A549 (cell line): Measurements from ENCODE around the gene WDR48. TPM values are rescaled to one million over a fixed set of nuclear protein-coding genes. Genes with fewer than 3 reads are reported as not detected.
"Not testable (repeated sequence)": the region's sequence is repeated elsewhere in the genome, so short reads cannot be mapped to it uniquely, and the experiment has no call there.

Experiments
- ATAC-seq, 2 experiments: fragments of 200-7000 bp in 1 of 2; fragments of >200 bp in 1 of 2; cut with Nextera tagmentation in 1 of 2; cut with Tn5 transposase in 1 of 2; 3 replicates each; pipeline versions ENCODE4 v1.8.0 to v1.9.1; 2018 to 2020; ENCODE audit warnings: mild to moderate bottlenecking in 1 of 2, moderate library complexity in 1 of 2
- CTCF ChIA-PET: fragments of 300-600 bp; sonication (Branson Sonifier 250); formaldehyde crosslinking; extraction: SDS; loops from one replicate; lab custom pipeline; 2021; ENCODE audit warnings: antibody characterized with exemption, inconsistent platforms; lab: Yijun Ruan, JAX
- POLR2A ChIA-PET: fragments of 350-600 bp; formaldehyde crosslinking; extraction: SDS; loops from one replicate; lab custom pipeline; 2021; ENCODE audit warnings: antibody characterized with exemption, inconsistent platforms; lab: Yijun Ruan, JAX
- DNase-seq, 2 experiments: peaks; one replicate each; pipeline versions ENCODE4 v3.0.0 to v3.0.0-alpha.2; 2011 to 2016; ENCODE audit warnings: low read depth in 1 of 2, low spot score in 1 of 2
- FAIRE-seq: peaks from 2 replicates; lab custom pipeline; 2011; peaks lifted over from hg19 to GRCh38; lab: Jason Lieb, UNC
- H3K27ac ChIP-seq, 2 experiments: fragments of >200 bp; sonication (Bioruptor Twin); formaldehyde crosslinking; 3 replicates each; pipeline ENCODE4 v1.5.1; 2016 to 2017
- H3K4me1 ChIP-seq: fragments of >200 bp; sonication (Bioruptor Twin); formaldehyde crosslinking; 3 replicates; pipeline ENCODE4 v1.6.1; 2016
- H3K4me2 ChIP-seq: fragments of >200 bp; sonication (Bioruptor Twin); formaldehyde crosslinking; 3 replicates; pipeline ENCODE4 v1.6.1; 2016
- H3K4me3 ChIP-seq: fragments of >200 bp; sonication (Bioruptor Twin); formaldehyde crosslinking; 3 replicates; pipeline ENCODE4 v1.5.1; 2016
- H3K9me3 ChIP-seq: fragments of >200 bp; sonication (Bioruptor Twin); formaldehyde crosslinking; 3 replicates; pipeline ENCODE4 v1.6.1; 2016
- CHD2 ChIP-seq: fragments of 150-350 bp; IDR thresholded peaks from 2 replicates; pipeline ENCODE4 v1.6.1; 2014; ENCODE audit warnings: low read length; ENCODE audit not compliant: partially characterized antibody
- CHD4 ChIP-seq: fragments of 200-600 bp; sonication (generic); IDR thresholded peaks from 2 replicates; pipeline ENCODE4 v1.6.1; 2016; ENCODE audit warnings: antibody characterized with exemption, mild to moderate bottlenecking, borderline replicate concordance
- EP300 ChIP-seq, 2 experiments: fragments of >200 bp; sonication (Bioruptor Twin); formaldehyde crosslinking; IDR thresholded peaks; 2 replicates in 1 of 2; 3 replicates in 1 of 2; pipeline ENCODE4 v1.6.1; 2016 to 2017
- GATA3 ChIP-seq: IDR thresholded peaks from 2 replicates; pipeline ENCODE4 v1.6.1; 2012; ENCODE audit warnings: borderline replicate concordance
- HEYL ChIP-seq: fragments of 250-450 bp; sonication (Bioruptor Pico); IDR thresholded peaks from 2 replicates; pipeline ENCODE4 v1.8.0; 2021; ENCODE audit warnings: mild to moderate bottlenecking, moderate library complexity
- HMGXB4 ChIP-seq: fragments of 250-450 bp; sonication (Bioruptor Pico); IDR thresholded peaks from 2 replicates; pipeline ENCODE4 v1.5.0; 2021; ENCODE audit warnings: mild to moderate bottlenecking, moderate library complexity, borderline replicate concordance
- HOXA7 ChIP-seq: fragments of 250-450 bp; sonication (Bioruptor Pico); IDR thresholded peaks from 2 replicates; pipeline ENCODE4 v1.5.0; 2020; ENCODE audit warnings: mild to moderate bottlenecking, moderate library complexity
- HOXB5 ChIP-seq: fragments of 250-450 bp; sonication (Bioruptor Pico); IDR thresholded peaks from 2 replicates; pipeline ENCODE4 v1.5.0; 2020; ENCODE audit warnings: mild to moderate bottlenecking, moderate library complexity
- JUNB ChIP-seq: fragments of >200 bp; sonication (Bioruptor Twin); formaldehyde crosslinking; IDR thresholded peaks from 2 replicates; pipeline ENCODE4 v1.6.1; 2016
- KDM1A ChIP-seq: fragments of 200-600 bp; sonication (generic); IDR thresholded peaks from 2 replicates; pipeline ENCODE4 v1.6.1; 2016; ENCODE audit warnings: low read depth, mild to moderate bottlenecking
- MAFK ChIP-seq: fragments of 450-650 bp; IDR thresholded peaks from 2 replicates; pipeline ENCODE4 v1.6.1; 2014; ENCODE audit not compliant: partially characterized antibody
- NFE2L2 ChIP-seq: fragments of 150-350 bp; conservative IDR thresholded peaks from 2 replicates; pipeline ENCODE4 v1.6.1; 2014; ENCODE audit warnings: low read length
- PBX3 ChIP-seq: IDR thresholded peaks from 2 replicates; pipeline ENCODE4 v1.6.1; 2012
- PHF8 ChIP-seq: fragments of 200-600 bp; sonication (generic); IDR thresholded peaks from 2 replicates; pipeline ENCODE4 v1.6.1; 2016; ENCODE audit warnings: low read depth, mild to moderate bottlenecking, antibody characterized with exemption, moderate library complexity, borderline replicate concordance
- RARB ChIP-seq: fragments of 250-450 bp; sonication (Bioruptor Pico); IDR thresholded peaks from 2 replicates; pipeline ENCODE4 v1.8.0; 2021; ENCODE audit warnings: mild to moderate bottlenecking, moderate library complexity
- SREBF2 ChIP-seq: fragments of 450-650 bp; IDR thresholded peaks from 2 replicates; pipeline ENCODE4 v1.6.1; 2014; ENCODE audit warnings: mild to moderate bottlenecking, moderate library complexity
- TFCP2L1 ChIP-seq: fragments of 250-450 bp; sonication (Bioruptor Pico); IDR thresholded peaks from 2 replicates; pipeline ENCODE4 v1.5.0; 2021; ENCODE audit warnings: mild to moderate bottlenecking
- TP53 ChIP-seq: fragments of 250-450 bp; sonication (Bioruptor Pico); IDR thresholded peaks from 2 replicates; pipeline ENCODE4 v1.5.0; 2021; ENCODE audit warnings: mild to moderate bottlenecking, moderate library complexity
- ZNF302 ChIP-seq: fragments of 250-450 bp; sonication (Bioruptor Pico); IDR thresholded peaks from 2 replicates; pipeline ENCODE4 v1.9.0; 2021; ENCODE audit warnings: inconsistent platforms, mild to moderate bottlenecking, moderate library complexity
- WGBS: methylation state at CpG from one replicate; pipeline ENCODE4 v1.1.6; 2017; ENCODE audit errors: missing lambda C conversion rate; 5-methylcytosine and 5-hydroxymethylcytosine counted together
- polyA plus RNA-seq, 4 experiments: library from polyadenylated mRNA; depleted of rRNA in 3 of 4; stranded (reverse); fragments of >200 nt; fragmentation: RNase III in 1 of 4; extraction: RNeasy Plus Mini Kit Qiagen cat#74134 plus additional on column Dnase treatment in 1 of 4; gene quantifications; 2 replicates in 3 of 4; 3 replicates in 1 of 4; pipeline ENCODE4 v1.2.3, GENCODE V29; 2011 to 2017
- TF ChIP-seq, protein P1 (sequence below): fragments of >200 bp; sonication (Bioruptor Twin); formaldehyde crosslinking; IDR thresholded peaks from 3 replicates; pipeline ENCODE4 v1.5.1; 2016
- TF ChIP-seq, protein P2 (sequence below): fragments of >200 bp; sonication (Bioruptor Twin); formaldehyde crosslinking; IDR thresholded peaks from 2 replicates; pipeline ENCODE4 v1.6.1; 2016
- TF ChIP-seq, protein P3 (sequence below): fragments of >200 bp; sonication (Bioruptor Twin); formaldehyde crosslinking; IDR thresholded peaks from 3 replicates; pipeline ENCODE4 v1.6.1; 2016
- TF ChIP-seq, protein P4 (sequence below): IDR thresholded peaks from 2 replicates; pipeline ENCODE4 v1.6.1; 2012
- TF ChIP-seq, protein P5 (sequence below): fragments of 450-650 bp; IDR thresholded peaks from 2 replicates; pipeline ENCODE4 v1.6.1; 2014; ENCODE audit warnings: antibody characterized with exemption

Gene WDR48
- polyA plus RNA-seq, 2 of the 4 experiments (the other 2 are of a cell fraction): 18.8 to 41.0 TPM

GRCh38 chr3:39056151-39056550 lies 4.3 kb downstream of the WDR48 start (continued):
- TF ChIP-seq, protein P1, sequence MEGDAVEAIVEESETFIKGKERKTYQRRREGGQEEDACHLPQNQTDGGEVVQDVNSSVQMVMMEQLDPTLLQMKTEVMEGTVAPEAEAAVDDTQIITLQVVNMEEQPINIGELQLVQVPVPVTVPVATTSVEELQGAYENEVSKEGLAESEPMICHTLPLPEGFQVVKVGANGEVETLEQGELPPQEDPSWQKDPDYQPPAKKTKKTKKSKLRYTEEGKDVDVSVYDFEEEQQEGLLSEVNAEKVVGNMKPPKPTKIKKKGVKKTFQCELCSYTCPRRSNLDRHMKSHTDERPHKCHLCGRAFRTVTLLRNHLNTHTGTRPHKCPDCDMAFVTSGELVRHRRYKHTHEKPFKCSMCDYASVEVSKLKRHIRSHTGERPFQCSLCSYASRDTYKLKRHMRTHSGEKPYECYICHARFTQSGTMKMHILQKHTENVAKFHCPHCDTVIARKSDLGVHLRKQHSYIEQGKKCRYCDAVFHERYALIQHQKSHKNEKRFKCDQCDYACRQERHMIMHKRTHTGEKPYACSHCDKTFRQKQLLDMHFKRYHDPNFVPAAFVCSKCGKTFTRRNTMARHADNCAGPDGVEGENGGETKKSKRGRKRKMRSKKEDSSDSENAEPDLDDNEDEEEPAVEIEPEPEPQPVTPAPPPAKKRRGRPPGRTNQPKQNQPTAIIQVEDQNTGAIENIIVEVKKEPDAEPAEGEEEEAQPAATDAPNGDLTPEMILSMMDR: no peak
- TF ChIP-seq, all 56 proteins: peak for 0

- H3K9me3 ChIP-seq, H3K4me3 ChIP-seq, H3K4me1 ChIP-seq, H3K4me2 ChIP-seq, POLR2A ChIA-PET, CTCF ChIA-PET, ATAC-seq, FAIRE-seq, DNase-seq, H3K27ac ChIP-seq: not testable (repeated sequence)
- WGBS: 72% methylated on average over 2 of the region's 2 CpGs
Measured at GRCh38 chr3:39061228-39061627, 9.4 kb downstream of the WDR48 start.

DNA sequence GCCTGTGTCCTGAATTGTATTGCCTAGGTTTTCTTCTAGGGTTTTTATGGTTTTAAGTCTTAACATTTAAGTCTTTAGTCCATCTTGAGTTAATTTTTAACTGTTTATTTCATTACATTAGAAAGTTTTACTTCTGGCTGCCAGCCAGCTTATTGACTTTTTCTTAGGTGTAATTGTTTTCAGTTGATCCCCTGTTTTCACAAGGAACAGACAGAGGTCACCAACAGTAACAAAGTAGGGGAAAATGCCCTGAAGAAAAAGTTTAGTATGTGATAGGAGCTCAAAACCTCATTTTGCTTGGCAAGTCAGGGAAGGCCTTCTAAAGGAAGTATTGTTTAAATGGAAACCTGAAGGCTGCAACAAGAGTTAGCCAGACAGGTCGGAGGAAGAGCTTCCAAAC lies 10.4 kb downstream of the WDR48 start:
- FAIRE-seq (no peak), DNase-seq (no peak), ATAC-seq (no peak)
- TF ChIP-seq HEYL (CRISPR knock-in tag): no peak
- TF ChIP-seq RARB (CRISPR knock-in tag): no peak
- TF ChIP-seq HOXA7 (CRISPR knock-in tag): no peak
- TF ChIP-seq, protein P2, sequence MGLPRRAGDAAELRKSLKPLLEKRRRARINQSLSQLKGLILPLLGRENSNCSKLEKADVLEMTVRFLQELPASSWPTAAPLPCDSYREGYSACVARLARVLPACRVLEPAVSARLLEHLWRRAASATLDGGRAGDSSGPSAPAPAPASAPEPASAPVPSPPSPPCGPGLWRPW: no peak
- ChIA-PET CTCF (no interaction called here), POLR2A (no interaction called here)
- 48% methylated on average over 1 of the region's 1 CpG for WGBS
- Histone ChIP-seq H3K27ac (no peak overlapping the region), H3K4me1 (no peaks in the 10 kb centered on the region), H3K4me2 (no peak overlapping the region), H3K9me3 (no peaks in the 10 kb centered on the region), H3K4me3 (no peak overlapping the region)

GRCh38 chr3:39063143-39063542 lies 11.3 kb downstream of the WDR48 start:
- no peaks in the 10 kb centered on the region for H3K4me1 ChIP-seq
- WGBS: 89% methylated on average over 3 of the region's 3 CpGs
- no peak overlapping the region for H3K4me3 ChIP-seq
- no peaks in the 10 kb centered on the region for H3K9me3 ChIP-seq
- CTCF ChIA-PET: interaction anchor here (1.6 kb wide), 1 partner anchor 225 kb away, joined by 4 read pairs; no protein-coding TSS in a partner anchor
- no peak for ATAC-seq
- H3K4me2 ChIP-seq: no peak overlapping the region
- no peak overlapping the region for H3K27ac ChIP-seq
- FAIRE-seq: no peak
- POLR2A ChIA-PET: no interaction called here
- DNase-seq: no peak
- TF ChIP-seq EP300 (IDR thresholded peaks at IDR 0.05) (no peak), CHD4 (no peak), SREBF2 (no peak), JUNB (no peak), ZNF302 (CRISPR knock-in tag) (no peak), TP53 (CRISPR knock-in tag) (no peak), TFCP2L1 (CRISPR knock-in tag) (no peak), GATA3 (no peak), KDM1A (no peak), HOXB5 (no peak), CHD2 (no peak), PHF8 (no peak), PBX3 (no peak), MAFK (no peak), NFE2L2 (no peak), HMGXB4 (CRISPR knock-in tag) (no peak)
- TF ChIP-seq, protein P3, sequence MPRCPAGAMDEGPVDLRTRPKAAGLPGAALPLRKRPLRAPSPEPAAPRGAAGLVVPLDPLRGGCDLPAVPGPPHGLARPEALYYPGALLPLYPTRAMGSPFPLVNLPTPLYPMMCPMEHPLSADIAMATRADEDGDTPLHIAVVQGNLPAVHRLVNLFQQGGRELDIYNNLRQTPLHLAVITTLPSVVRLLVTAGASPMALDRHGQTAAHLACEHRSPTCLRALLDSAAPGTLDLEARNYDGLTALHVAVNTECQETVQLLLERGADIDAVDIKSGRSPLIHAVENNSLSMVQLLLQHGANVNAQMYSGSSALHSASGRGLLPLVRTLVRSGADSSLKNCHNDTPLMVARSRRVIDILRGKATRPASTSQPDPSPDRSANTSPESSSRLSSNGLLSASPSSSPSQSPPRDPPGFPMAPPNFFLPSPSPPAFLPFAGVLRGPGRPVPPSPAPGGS: no peak
- TF ChIP-seq, protein P4, sequence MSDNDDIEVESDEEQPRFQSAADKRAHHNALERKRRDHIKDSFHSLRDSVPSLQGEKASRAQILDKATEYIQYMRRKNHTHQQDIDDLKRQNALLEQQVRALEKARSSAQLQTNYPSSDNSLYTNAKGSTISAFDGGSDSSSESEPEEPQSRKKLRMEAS: no peak
- TF ChIP-seq, protein P5, sequence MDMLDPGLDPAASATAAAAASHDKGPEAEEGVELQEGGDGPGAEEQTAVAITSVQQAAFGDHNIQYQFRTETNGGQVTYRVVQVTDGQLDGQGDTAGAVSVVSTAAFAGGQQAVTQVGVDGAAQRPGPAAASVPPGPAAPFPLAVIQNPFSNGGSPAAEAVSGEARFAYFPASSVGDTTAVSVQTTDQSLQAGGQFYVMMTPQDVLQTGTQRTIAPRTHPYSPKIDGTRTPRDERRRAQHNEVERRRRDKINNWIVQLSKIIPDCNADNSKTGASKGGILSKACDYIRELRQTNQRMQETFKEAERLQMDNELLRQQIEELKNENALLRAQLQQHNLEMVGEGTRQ: no peak
